ENCODE results near the gene HTR3C.

- TF ChIP-seq CTCF (IDR thresholded peaks at IDR 0.05; ENCODE audit: low read depth, low read length) (no peak), EZH2phosphoT487 (IDR thresholded peaks at IDR 0.05; ENCODE audit: low read depth) (no peak)
Measured at GRCh38 chr3:184015381-184016019, 37.3 kb upstream of the HTR3C start.
